ENCODE results near the gene GRM6.

GRM6 gene

GRCh38 chr5:178984145-178985072 is 10.7 kb downstream of the GRM6 start:
- WGBS, 2 experiments, result 87 to 88% methylated on average over 37 of the region's 37 CpGs
- H3K27me3 ChIP-seq (ENCODE audit: control insufficient read depth, insufficient read depth, low read length, poor library complexity, severe bottlenecking), result no peaks in the 10 kb centered on the region

GRCh38 chr5:178983728-178984127 is 11.4 kb downstream of the GRM6 start:
- no peak overlapping the region for H3K27ac ChIP-seq (ENCODE audit: insufficient read depth, low read depth, low read length, poor library complexity, severe bottlenecking)
- no peaks in the 10 kb centered on the region for H3K27me3 ChIP-seq (ENCODE audit: control insufficient read depth, insufficient read depth, low read length, poor library complexity, severe bottlenecking)
- peaks cover 10% of the 10 kb centered on the region for H3K9me3 ChIP-seq (ENCODE audit: control insufficient read depth, low read length)
- WGBS, 2 experiments, result 84% methylated on average over 10 of the region's 10 CpGs
- no peaks in the 10 kb centered on the region for H3K36me3 ChIP-seq (ENCODE audit: control insufficient read depth, insufficient read depth, low read length)
- no peaks in the 10 kb centered on the region for H3K4me1 ChIP-seq (ENCODE audit: control insufficient read depth, insufficient read depth, low read length)
- H3K4me3 ChIP-seq (ENCODE audit: insufficient read depth, low read depth, low read length), result no peak overlapping the region

More at GRCh38 chr5:178984145-178985072, 10.7 kb downstream of the GRM6 start:
- Histone ChIP-seq H3K9me3 (ENCODE audit: control insufficient read depth, low read length) (peaks cover 9% of the 10 kb centered on the region), H3K27ac (ENCODE audit: insufficient read depth, low read depth, low read length, poor library complexity, severe bottlenecking) (no peak overlapping the region), H3K4me3 (ENCODE audit: insufficient read depth, low read depth, low read length) (no peak overlapping the region), H3K36me3 (ENCODE audit: control insufficient read depth, insufficient read depth, low read length) (no peaks in the 10 kb centered on the region), H3K4me1 (ENCODE audit: control insufficient read depth, insufficient read depth, low read length) (no peaks in the 10 kb centered on the region)

- Histone ChIP-seq H3K4me1 (ENCODE audit: control insufficient read depth, insufficient read depth, low read length) (no peaks in the 10 kb centered on the region), H3K27me3 (ENCODE audit: control insufficient read depth, insufficient read depth, low read length, poor library complexity, severe bottlenecking) (no peaks in the 10 kb centered on the region), H3K9me3 (ENCODE audit: control insufficient read depth, low read length) (peaks cover 8% of the 10 kb centered on the region), H3K36me3 (ENCODE audit: control insufficient read depth, insufficient read depth, low read length) (no peaks in the 10 kb centered on the region), H3K27ac (ENCODE audit: insufficient read depth, low read depth, low read length, poor library complexity, severe bottlenecking) (no peak overlapping the region), H3K4me3 (ENCODE audit: insufficient read depth, low read depth, low read length) (no peak overlapping the region)
- WGBS, 2 experiments, result 84% methylated on average over 17 of the region's 17 CpGs
Measured at GRCh38 chr5:178982941-178983340, 12.2 kb downstream of the GRM6 start.

- 87 to 90% methylated on average over 15 of the region's 15 CpGs for WGBS, 2 experiments
- no peaks in the 10 kb centered on the region for H3K4me1 ChIP-seq (ENCODE audit: control insufficient read depth, insufficient read depth, low read length)
- H3K9me3 ChIP-seq (ENCODE audit: control insufficient read depth, low read length), result peaks cover 8% of the 10 kb centered on the region
- no peak overlapping the region for H3K4me3 ChIP-seq (ENCODE audit: insufficient read depth, low read depth, low read length)
- no peaks in the 10 kb centered on the region for H3K36me3 ChIP-seq (ENCODE audit: control insufficient read depth, insufficient read depth, low read length)
- H3K27me3 ChIP-seq (ENCODE audit: control insufficient read depth, insufficient read depth, low read length, poor library complexity, severe bottlenecking), result no peaks in the 10 kb centered on the region
- no peak overlapping the region for H3K27ac ChIP-seq (ENCODE audit: insufficient read depth, low read depth, low read length, poor library complexity, severe bottlenecking)
Measured at GRCh38 chr5:178981381-178981780, 13.7 kb downstream of the GRM6 start.

- Histone ChIP-seq H3K9me3 (ENCODE audit: control insufficient read depth, low read length) (peaks cover 11% of the 10 kb centered on the region), H3K4me1 (ENCODE audit: control insufficient read depth, insufficient read depth, low read length) (no peaks in the 10 kb centered on the region), H3K4me3 (ENCODE audit: insufficient read depth, low read depth, low read length) (no peak overlapping the region), H3K27ac (ENCODE audit: insufficient read depth, low read depth, low read length, poor library complexity, severe bottlenecking) (no peak overlapping the region), H3K27me3 (ENCODE audit: control insufficient read depth, insufficient read depth, low read length, poor library complexity, severe bottlenecking) (no peaks in the 10 kb centered on the region), H3K36me3 (ENCODE audit: control insufficient read depth, insufficient read depth, low read length) (no peaks in the 10 kb centered on the region)
- WGBS, 2 experiments, result 91 to 93% methylated on average over 5 of the region's 5 CpGs
Measured at GRCh38 chr5:178965465-178966055, 29.6 kb downstream of the GRM6 start.

GRCh38 chr5:178941361-178941760 is 53.8 kb downstream of the GRM6 start:
- H3K9me3 ChIP-seq (ENCODE audit: control insufficient read depth, low read length), result peaks cover 10% of the 10 kb centered on the region
- H3K36me3 ChIP-seq (ENCODE audit: control insufficient read depth, insufficient read depth, low read length), result no peaks in the 10 kb centered on the region
- no peak overlapping the region for H3K27ac ChIP-seq (ENCODE audit: insufficient read depth, low read depth, low read length, poor library complexity, severe bottlenecking)
- no peaks in the 10 kb centered on the region for H3K27me3 ChIP-seq (ENCODE audit: control insufficient read depth, insufficient read depth, low read length, poor library complexity, severe bottlenecking)
- peak overlapping the region; percentile 34 for H3K4me3 ChIP-seq (ENCODE audit: insufficient read depth, low read depth, low read length)
- H3K4me1 ChIP-seq (ENCODE audit: control insufficient read depth, insufficient read depth, low read length), result no peaks in the 10 kb centered on the region
- WGBS, 2 experiments, result 77 to 79% methylated on average over 23 of the region's 23 CpGs

- Histone ChIP-seq H3K4me3 (ENCODE audit: insufficient read depth, low read depth, low read length) (peak within 1 kb of the TSS; percentile 34), H3K27me3 (ENCODE audit: control insufficient read depth, insufficient read depth, low read length, poor library complexity, severe bottlenecking) (no peaks in the 10 kb centered on the region), H3K4me1 (ENCODE audit: control insufficient read depth, insufficient read depth, low read length) (no peaks in the 10 kb centered on the region), H3K9me3 (ENCODE audit: control insufficient read depth, low read length) (peaks cover 10% of the 10 kb centered on the region), H3K27ac (ENCODE audit: insufficient read depth, low read depth, low read length, poor library complexity, severe bottlenecking) (no peak within 1 kb of the TSS), H3K36me3 (ENCODE audit: control insufficient read depth, insufficient read depth, low read length) (no peaks in the 10 kb centered on the region)
- WGBS, 2 experiments, result 44 to 45% methylated on average over 69 of the region's 69 CpGs
Measured at GRCh38 chr5:178940569-178941360, 54.4 kb downstream of the GRM6 start, which contains the start of gene ZNF454. Gene ZNF454 (plus strand): TSS chr5:178941198. CDS start chr5:178942792, 1,594 bp downstream.

GRCh38 chr5:178931846-178932760 is 63.0 kb downstream of the GRM6 start:
- H3K27ac ChIP-seq (ENCODE audit: insufficient read depth, low read depth, low read length, poor library complexity, severe bottlenecking), result no peak overlapping the region
- no peak overlapping the region for H3K4me3 ChIP-seq (ENCODE audit: insufficient read depth, low read depth, low read length)
- no peaks in the 10 kb centered on the region for H3K36me3 ChIP-seq (ENCODE audit: control insufficient read depth, insufficient read depth, low read length)
- no peaks in the 10 kb centered on the region for H3K4me1 ChIP-seq (ENCODE audit: control insufficient read depth, insufficient read depth, low read length)
- H3K27me3 ChIP-seq (ENCODE audit: control insufficient read depth, insufficient read depth, low read length, poor library complexity, severe bottlenecking), result no peaks in the 10 kb centered on the region
- WGBS, 2 experiments, result 89 to 92% methylated on average over 9 to 11 of the region's 11 CpGs
- peaks cover 6% of the 10 kb centered on the region for H3K9me3 ChIP-seq (ENCODE audit: control insufficient read depth, low read length)
